GM21423 (cell line): ENCODE results near the gene CD48.
A peak's percentile ranks its signal among the peaks of the same experiment; 100 is the strongest.
"Not testable (repeated sequence)": the region's sequence is repeated elsewhere in the genome, so short reads cannot be mapped to it uniquely, and the experiment has no call there.

ENCODE experiments used
- ATAC-seq: cut with Tn5 transposase; IDR thresholded peaks from one replicate; pipeline ENCODE4 v1.9.1; 2021; ENCODE audit warnings: mild to moderate bottlenecking, moderate library complexity; ENCODE audit not compliant: unreplicated experiment

The CD48 gene

DNA sequence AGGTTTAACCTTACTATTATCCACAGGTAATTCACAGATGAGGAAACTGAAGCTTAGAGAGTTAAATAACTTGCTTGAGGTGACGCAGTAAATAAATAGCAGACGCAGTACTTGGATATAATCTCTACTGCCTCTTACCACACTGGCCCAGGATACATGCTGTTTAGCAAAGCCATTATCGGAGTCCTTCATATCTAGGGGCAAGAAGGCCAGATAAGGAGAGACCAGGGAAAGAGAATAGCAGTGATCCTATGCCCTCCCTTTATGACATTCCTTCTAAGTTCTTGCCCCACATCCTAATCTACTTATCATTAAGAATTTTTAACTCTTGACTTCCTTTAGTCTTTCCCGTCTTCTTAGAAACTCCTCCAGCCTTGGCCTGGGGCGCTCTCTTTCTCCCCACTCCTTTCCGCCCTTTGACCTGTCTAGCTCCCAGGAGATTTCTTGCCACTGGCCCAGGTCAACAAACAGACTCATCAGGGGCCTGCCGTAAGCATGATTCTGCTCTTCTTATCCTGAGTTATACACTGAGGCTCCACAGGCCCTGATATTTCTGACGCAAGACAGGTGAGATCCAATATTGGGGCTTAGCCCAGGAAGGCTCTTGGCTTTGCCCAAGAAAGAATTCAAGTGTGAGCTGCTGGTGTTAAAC, 53.3 kb downstream of the CD48 start:
- ATAC-seq = no peak

GRCh38 chr1:160657250-160657781, 54.3 kb downstream of the CD48 start:
- ATAC-seq = no peak

DNA sequence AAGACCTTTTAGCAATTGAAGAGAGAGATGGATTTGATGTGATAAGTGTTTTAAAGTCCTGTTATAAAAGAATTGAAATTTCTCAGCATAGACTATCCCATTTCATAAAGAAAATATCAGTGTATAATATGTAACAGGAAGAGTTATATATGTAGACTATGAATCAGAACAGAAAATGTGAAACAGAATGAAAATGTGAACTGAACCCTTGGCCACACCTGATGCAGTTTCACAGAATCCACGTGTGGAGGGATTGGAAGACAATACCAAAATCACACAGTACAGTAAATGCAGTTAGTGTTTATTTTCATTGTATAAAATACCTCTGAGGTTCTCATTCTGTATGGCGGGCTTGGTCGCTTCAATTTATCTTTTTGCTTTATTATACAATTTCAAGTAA, 54.9 kb downstream of the CD48 start:
- no peak for ATAC-seq

GRCh38 chr1:160653620-160654016, 58.0 kb downstream of the CD48 start:
- no peak for ATAC-seq

DNA sequence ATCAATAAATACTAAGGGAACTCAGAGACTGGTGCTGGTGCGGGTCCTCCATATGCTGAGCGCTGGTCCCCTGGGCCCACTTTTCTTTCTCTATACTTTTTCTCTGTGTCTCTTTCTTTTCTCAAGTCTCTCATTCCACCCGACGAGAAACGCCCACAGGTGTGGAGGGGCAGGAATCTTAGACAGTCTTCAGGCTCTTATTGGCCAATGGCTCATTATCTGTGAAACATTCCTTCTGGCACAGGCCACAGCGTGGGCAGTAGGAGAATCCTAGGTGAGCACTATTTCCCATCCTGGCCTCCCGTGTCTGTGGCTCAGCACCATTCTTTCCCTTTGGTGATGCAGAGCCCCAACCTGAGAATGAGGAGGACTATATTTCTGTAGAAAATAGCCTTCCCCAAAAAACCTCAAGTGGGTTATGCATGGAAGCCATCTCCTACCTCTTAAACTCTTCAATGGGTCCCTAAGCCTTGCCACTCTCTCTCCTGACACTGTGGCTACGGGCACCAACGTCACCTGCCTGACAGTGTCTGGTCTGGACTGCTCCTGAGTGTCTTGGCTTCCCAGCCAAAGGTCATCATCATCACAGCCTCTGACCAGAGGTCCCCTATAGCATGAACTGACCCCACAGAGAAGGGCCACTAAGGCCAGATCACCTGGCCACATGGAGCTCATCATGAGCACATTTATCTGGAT, 58.5 kb downstream of the CD48 start:
- ATAC-seq = no peak

DNA sequence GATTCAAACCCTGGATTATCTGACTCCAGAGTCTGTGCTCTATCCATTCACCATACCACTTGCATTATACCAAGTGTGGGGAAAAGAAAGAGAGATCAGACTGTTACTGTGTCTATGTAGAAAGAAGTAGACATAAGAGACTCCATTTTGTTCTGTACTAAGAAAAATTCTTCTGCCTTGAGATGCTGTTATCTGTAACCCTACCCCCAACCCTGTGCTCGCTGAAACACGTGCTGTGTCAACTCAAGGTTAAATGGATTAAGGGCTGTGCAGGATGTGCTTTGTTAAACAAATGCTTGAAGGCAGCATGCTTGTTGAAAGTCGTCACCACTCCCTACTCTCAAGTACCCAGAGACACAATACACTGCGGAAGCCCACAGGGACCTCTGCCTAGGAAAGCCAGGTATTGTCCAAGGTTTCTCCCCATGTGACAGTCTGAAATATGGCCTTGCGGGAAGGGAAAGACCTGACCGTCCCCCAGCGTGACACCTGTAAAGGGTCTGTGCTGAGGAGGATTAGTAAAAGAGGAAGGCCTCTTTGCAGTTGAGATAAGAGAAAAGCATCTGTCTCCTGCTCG, 59.5 kb downstream of the CD48 start:
- ATAC-seq = not testable (repeated sequence)

GRCh38 chr1:160651433-160652064, 60.1 kb downstream of the CD48 start:
- ATAC-seq = no peak

DNA sequence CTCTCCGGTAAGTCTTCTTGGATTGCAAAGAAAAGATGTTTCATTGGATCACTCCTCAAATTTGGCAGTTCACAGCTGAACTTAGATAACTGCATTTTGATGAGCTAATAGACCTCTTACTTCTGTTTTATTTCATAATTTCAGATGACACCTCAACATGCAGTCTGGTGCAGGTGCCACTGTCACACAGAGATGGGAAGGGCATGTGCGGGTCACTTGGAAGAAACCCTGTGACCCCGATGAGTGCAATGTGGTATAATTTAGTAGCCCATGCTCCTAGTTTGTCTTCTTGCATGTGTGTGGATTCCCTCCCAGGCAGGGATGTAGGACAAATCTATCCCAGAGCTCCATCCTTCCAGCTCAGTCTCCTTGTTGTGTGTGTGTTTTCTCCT, 64.3 kb downstream of the CD48 start:
- ATAC-seq = peak; percentile 10

- peak; percentile 50 for ATAC-seq
These were observed 64.8 kb downstream of the CD48 start, which contains the start of gene SLAMF1 for GRCh38 chr1:160646711-160647328. Gene SLAMF1, minus strand, starts transcription at chr1:160647044. Its CDS starts 99 bp downstream, at chr1:160646945.

- no peak for ATAC-seq
These were observed 65.4 kb downstream of the CD48 start for GRCh38 chr1:160646180-160646579.

DNA sequence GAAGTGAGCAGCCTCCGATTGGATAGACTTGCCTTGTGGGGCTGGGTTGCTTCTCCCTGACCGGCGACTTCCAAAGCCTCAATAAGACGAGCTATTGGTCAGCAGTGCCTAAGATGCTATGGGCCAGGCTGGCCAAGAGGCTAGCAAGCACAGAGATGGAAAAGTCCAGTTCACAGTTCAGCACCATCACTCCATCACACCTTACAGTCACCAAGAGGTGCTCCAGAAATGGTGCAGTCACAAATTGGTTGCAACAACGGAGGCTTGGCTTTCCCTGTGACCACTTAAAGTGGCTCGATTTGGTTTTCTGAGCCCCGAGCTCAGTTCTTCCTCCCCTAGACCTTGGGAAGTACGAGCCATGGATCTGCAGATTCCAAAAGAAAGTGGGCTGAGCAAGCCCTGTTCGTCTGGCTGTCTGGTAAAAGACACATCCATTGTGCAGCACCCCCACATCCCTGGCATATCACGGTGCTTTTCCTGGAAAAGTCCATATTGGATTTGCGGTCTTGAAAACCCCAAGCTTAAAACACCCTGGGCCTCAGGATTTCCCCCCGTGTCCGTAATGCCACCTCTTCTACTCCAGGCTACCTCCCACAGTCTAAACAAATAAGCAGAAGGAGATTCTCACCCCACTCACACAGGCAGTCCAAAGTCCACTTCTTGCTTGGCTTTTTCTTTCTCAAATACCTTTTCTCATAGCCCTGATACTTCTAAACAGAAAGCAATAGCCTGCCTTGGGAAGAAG, 66.1 kb downstream of the CD48 start:
- no peak for ATAC-seq

DNA sequence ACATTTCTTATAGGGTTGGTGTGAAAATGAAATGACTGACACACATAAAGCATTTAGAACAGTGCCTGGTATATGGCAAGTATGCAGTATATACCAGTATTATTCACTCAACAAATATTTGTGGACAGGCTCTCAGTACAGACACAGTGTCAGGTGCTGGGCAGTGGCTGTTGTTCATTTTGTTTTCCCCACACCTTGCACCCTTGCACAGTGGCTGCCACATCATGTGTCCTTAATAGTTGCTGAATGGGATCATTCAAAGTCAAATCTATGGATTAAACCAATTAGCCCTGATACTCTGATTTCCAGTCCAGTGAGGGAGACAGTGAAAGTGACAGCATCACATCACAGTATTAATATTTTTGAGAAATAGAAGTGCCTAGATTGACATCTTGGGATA, 67.2 kb downstream of the CD48 start:
- no peak for ATAC-seq

- no peak for ATAC-seq
These were observed 68.5 kb downstream of the CD48 start for GRCh38 chr1:160643138-160643537.

DNA sequence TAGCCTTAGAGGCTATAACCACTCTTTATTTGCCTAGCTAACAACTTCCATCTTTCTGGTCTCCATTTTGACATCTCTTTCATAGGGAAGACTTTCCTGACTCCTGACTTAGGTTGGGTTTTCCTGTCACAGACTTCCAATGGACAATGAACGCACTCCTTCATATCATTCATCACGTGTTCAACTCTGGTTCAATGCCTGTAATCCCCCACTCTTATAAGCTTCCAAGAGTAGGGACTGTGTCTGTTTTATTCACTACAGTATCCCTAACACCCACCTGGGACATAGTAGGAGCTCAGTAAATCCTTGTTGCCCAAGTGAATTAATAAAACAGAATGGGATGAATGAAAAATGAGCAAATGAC, 69.4 kb downstream of the CD48 start:
- no peak for ATAC-seq

DNA sequence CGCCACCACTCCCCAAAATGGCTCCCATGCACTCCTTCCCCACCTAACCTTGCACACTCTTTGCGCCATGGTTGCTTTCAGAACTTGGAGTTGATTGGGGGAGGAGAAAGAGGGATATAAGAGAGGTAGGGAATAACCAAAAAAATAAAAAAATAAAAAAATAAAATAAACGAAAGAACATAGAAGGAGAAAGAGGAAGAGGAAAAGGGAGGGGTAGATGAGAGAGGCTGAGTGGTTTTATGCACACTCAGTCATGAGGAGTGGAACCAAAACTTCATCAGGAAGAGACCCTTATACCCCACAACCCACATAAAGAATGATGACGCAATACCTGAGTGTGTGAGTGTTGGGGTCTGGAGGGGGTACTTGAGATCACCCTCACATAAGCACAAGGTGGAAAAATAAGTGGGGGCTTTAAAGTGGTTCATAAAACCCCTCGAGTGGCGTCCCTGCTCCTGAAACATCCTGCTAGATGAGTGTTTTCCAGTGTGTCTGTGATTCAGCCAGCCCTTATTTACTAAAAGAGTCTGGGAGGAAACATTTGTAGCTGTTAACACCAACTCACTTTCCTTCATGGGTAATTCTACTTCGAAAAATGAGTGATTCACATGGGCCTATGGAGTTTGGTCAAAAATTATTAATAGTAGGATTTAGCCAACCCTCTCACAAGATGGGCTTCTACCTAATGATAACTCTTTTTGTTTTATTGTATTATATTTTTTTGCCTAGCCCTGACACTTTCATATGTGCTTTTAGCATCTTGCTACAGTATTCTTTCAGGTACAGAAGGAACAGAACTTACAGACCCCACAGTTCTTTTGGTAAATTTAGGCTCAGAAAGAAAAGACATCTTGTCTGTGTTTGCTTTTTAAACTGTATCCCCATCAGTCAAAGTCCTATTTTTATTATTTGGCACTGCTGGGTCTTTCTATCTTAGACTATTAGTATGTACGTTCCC, 70.0 kb downstream of the CD48 start:
- no peak for ATAC-seq

DNA sequence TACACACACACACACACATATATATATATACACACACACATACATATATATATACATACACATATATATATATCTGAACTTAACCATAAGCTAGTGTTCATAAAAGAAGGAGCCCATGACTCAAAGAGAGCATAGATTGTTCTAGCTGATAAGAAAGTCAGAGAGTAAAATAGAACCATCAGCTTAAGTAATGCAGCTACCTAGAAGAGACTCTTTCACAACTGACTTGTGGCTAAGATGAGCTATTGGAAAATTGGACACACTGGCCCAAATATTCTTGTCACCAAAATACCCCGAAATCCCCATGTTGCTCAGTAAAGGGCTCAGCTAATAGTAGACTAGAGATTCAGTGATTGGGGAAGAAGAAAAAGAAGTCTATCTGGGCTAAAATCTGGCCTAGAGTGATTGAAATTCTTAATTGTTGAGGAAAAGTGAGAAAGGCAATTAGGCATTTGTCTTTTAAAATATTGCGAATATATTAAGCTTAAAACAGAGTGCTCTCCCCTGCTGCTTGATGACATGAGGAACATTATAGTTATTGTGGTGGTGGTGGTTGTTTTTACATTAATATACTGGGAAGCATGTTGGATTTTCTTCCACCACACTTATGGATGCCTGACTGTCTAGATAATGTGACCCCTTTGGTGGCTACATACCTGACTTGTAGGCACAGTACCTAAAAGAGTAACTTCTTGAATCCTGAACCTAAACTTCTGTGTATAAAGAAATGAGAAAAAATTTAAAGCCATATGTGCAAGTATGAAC, 71.1 kb downstream of the CD48 start:
- no peak for ATAC-seq

- ATAC-seq = no peak
These were observed 72.0 kb downstream of the CD48 start for GRCh38 chr1:160639652-160640051.

- ATAC-seq = no peak
These were observed 72.7 kb downstream of the CD48 start for GRCh38 chr1:160638926-160639325.

DNA sequence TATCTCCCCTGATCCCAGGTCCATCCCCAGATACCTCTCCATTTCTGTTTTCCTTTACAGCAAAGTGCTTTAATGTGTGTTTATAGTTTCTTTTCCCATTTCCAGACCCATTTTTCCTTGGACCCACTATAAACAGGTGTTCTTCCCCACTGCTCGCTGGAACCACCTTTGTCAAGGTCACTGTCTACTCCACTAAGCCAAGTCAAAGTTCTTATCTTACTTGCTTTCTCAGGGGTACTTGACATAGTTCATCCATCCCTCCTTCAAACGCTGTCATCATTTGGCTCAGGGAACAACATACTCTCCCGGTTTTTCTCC, 73.1 kb downstream of the CD48 start:
- no peak for ATAC-seq
